Peyer's patch (tissue), 4 donors: ENCODE data around the gene MYO1D.

Experiments
- POLR2A ChIP-seq, 2 donors: fragments of 450-650 bp; IDR thresholded peaks; one replicate each; pipeline ENCODE4 v1.5.1; 2017; ENCODE audit warnings: antibody characterized with exemption in 2 of 2, mild to moderate bottlenecking in 2 of 2, moderate library complexity in 2 of 2
- TF ChIP-seq, protein P1 (sequence below), 6 experiments: fragments of 450-650 bp in 4 of 6; fragments of 200-600 bp in 2 of 6; sonication (generic) in 1 of 6; IDR thresholded peaks; one replicate each; pipeline ENCODE4 v1.5.1; 2017 to 2019; ENCODE audit warnings: antibody characterized with exemption in 6 of 6, mild to moderate bottlenecking in 3 of 6, moderate library complexity in 1 of 6

DNA sequence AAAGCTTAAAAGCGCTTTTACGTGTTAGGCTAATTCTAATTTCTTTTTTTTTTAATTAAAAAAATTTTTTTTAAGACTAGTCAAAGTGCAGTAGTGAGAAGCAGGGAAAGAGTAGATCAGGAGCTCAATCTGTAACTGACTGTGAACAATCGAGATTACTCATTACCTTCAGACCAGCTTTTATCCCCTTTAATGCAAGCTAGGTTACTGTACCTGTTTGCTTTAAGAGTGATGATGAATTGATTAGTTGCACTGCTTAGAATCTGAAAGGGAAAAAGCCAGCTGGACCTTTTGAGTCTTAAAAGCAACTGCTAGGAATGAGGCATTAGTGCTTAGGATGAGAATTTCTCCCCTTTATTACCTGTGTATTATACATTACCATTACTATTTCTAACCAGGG is 413.6 kb downstream of the MYO1D start:
- TF ChIP-seq, protein P1, sequence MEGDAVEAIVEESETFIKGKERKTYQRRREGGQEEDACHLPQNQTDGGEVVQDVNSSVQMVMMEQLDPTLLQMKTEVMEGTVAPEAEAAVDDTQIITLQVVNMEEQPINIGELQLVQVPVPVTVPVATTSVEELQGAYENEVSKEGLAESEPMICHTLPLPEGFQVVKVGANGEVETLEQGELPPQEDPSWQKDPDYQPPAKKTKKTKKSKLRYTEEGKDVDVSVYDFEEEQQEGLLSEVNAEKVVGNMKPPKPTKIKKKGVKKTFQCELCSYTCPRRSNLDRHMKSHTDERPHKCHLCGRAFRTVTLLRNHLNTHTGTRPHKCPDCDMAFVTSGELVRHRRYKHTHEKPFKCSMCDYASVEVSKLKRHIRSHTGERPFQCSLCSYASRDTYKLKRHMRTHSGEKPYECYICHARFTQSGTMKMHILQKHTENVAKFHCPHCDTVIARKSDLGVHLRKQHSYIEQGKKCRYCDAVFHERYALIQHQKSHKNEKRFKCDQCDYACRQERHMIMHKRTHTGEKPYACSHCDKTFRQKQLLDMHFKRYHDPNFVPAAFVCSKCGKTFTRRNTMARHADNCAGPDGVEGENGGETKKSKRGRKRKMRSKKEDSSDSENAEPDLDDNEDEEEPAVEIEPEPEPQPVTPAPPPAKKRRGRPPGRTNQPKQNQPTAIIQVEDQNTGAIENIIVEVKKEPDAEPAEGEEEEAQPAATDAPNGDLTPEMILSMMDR (IDR thresholded peaks at IDR 0.05), result no peak
- TF ChIP-seq POLR2A (IDR thresholded peaks at IDR 0.05), result no peak
